ENCODE data around the gene PDE12. TPM values are rescaled to one million over a fixed set of nuclear protein-coding genes. Genes with fewer than 3 reads are reported as not detected.

Gene PDE12
- total and polyA plus RNA-seq, 2 experiments from 2014 or later: 12.7 to 17.2 TPM

DNA sequence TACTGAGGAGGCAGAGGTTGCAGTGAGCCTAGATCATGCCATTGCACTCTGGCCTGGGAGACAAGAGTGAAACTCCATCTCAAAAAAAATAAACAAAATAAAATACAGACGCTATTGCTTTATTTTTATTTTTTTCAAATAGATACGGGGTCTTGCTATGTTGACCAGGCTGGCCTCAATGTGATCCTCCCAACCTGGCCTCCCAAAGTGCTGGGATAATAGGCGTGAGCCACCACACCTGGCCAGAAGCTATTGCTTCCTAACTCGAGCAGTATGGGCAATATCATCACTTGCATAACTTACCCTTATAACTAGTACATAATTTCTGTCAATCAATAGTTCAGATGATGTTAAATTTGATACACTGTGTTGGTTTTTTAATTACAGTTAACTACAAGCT lies 38.1 kb downstream of the PDE12 start:
- H3K4me3 ChIP-seq: peak overlapping the region; percentile 77
- TF ChIP-seq, protein P1, sequence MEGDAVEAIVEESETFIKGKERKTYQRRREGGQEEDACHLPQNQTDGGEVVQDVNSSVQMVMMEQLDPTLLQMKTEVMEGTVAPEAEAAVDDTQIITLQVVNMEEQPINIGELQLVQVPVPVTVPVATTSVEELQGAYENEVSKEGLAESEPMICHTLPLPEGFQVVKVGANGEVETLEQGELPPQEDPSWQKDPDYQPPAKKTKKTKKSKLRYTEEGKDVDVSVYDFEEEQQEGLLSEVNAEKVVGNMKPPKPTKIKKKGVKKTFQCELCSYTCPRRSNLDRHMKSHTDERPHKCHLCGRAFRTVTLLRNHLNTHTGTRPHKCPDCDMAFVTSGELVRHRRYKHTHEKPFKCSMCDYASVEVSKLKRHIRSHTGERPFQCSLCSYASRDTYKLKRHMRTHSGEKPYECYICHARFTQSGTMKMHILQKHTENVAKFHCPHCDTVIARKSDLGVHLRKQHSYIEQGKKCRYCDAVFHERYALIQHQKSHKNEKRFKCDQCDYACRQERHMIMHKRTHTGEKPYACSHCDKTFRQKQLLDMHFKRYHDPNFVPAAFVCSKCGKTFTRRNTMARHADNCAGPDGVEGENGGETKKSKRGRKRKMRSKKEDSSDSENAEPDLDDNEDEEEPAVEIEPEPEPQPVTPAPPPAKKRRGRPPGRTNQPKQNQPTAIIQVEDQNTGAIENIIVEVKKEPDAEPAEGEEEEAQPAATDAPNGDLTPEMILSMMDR (IDR thresholded peaks at IDR 0.05; ENCODE audit: poor library complexity): no peak
- TF ChIP-seq EZH2phosphoT487 (IDR thresholded peaks at IDR 0.05; ENCODE audit: low read depth, severe bottlenecking, unreplicated experiment): no peak
- TF ChIP-seq EZH2 (IDR thresholded peaks at IDR 0.05; ENCODE audit: borderline replicate concordance): no peak
- peaks cover 25% of the 10 kb centered on the region for H3K4me1 ChIP-seq (ENCODE audit: insufficient read depth)
- H2AFZ ChIP-seq: no peak overlapping the region
- peaks cover 72% of the 10 kb centered on the region for H4K20me1 ChIP-seq (ENCODE audit: insufficient read depth, poor library complexity, severe bottlenecking)
- no peaks in the 10 kb centered on the region for H3K27me3 ChIP-seq
- H3K79me2 ChIP-seq: peaks cover 83% of the 10 kb centered on the region
- no peak overlapping the region for H3K27ac ChIP-seq
- no peaks in the 10 kb centered on the region for H3K9me2 ChIP-seq (replicated peaks; ENCODE audit: insufficient read depth)
- H3K36me3 ChIP-seq (replicated peaks; ENCODE audit: insufficient read depth, low read depth): no peaks in the 10 kb centered on the region
- no peak for DNase-seq (ENCODE audit: low spot score)
- no peaks in the 10 kb centered on the region for H3K9me3 ChIP-seq (ENCODE audit: low read depth)
- H3K4me2 ChIP-seq: peak overlapping the region; percentile 84
- WGBS (ENCODE audit: low lambda C conversion rate, missing lambda C conversion rate): 81% methylated on average over 4 of the region's 4 CpGs

GRCh38 chr3:57594576-57594975 lies 38.5 kb downstream of the PDE12 start:
- Histone ChIP-seq H3K27me3 (no peaks in the 10 kb centered on the region), H3K4me2 (peak overlapping the region; percentile 84), H2AFZ (no peak overlapping the region), H3K4me1 (ENCODE audit: insufficient read depth) (peaks cover 29% of the 10 kb centered on the region), H3K36me3 (replicated peaks; ENCODE audit: insufficient read depth, low read depth) (no peaks in the 10 kb centered on the region), H3K27ac (no peak overlapping the region), H3K9me3 (ENCODE audit: low read depth) (no peaks in the 10 kb centered on the region), H3K9me2 (replicated peaks; ENCODE audit: insufficient read depth) (no peaks in the 10 kb centered on the region), H4K20me1 (ENCODE audit: insufficient read depth, poor library complexity, severe bottlenecking) (peaks cover 68% of the 10 kb centered on the region), H3K79me2 (peaks cover 79% of the 10 kb centered on the region), H3K4me3 (peak overlapping the region; percentile 77)
- WGBS (ENCODE audit: low lambda C conversion rate, missing lambda C conversion rate): 50% methylated on average over 5 of the region's 5 CpGs
- DNase-seq (ENCODE audit: low spot score): no peak
- no peak for TF ChIP-seq EZH2phosphoT487 (IDR thresholded peaks at IDR 0.05; ENCODE audit: low read depth, severe bottlenecking, unreplicated experiment)
- TF ChIP-seq, protein P1 (IDR thresholded peaks at IDR 0.05; ENCODE audit: poor library complexity): no peak
- TF ChIP-seq EZH2 (IDR thresholded peaks at IDR 0.05; ENCODE audit: borderline replicate concordance): no peak

- Histone ChIP-seq H4K20me1 (ENCODE audit: insufficient read depth, poor library complexity, severe bottlenecking) (peaks cover 47% of the 10 kb centered on the region), H3K4me3 (peak overlapping the region; percentile 77), H3K9me2 (replicated peaks; ENCODE audit: insufficient read depth) (no peaks in the 10 kb centered on the region), H3K4me1 (ENCODE audit: insufficient read depth) (peaks cover 29% of the 10 kb centered on the region), H3K4me2 (peak overlapping the region; percentile 84), H3K79me2 (peaks cover 59% of the 10 kb centered on the region), H3K9me3 (ENCODE audit: low read depth) (no peaks in the 10 kb centered on the region), H3K27ac (peak overlapping the region; percentile 99), H3K36me3 (replicated peaks; ENCODE audit: insufficient read depth, low read depth) (no peaks in the 10 kb centered on the region), H3K27me3 (no peaks in the 10 kb centered on the region), H2AFZ (no peak overlapping the region)
- peak; percentile 89 for DNase-seq (ENCODE audit: low spot score)
- 1% methylated on average over 26 of the region's 31 CpGs for WGBS (ENCODE audit: low lambda C conversion rate, missing lambda C conversion rate)
- no peak for TF ChIP-seq EZH2phosphoT487 (IDR thresholded peaks at IDR 0.05; ENCODE audit: low read depth, severe bottlenecking, unreplicated experiment)
- TF ChIP-seq, protein P1 (IDR thresholded peaks at IDR 0.05; ENCODE audit: poor library complexity): no peak
- TF ChIP-seq EZH2 (IDR thresholded peaks at IDR 0.05; ENCODE audit: borderline replicate concordance): no peak
These were observed 40.5 kb downstream of the PDE12 start for GRCh38 chr3:57596495-57597126.
